ENCODE data around the gene HECTD1.

The HECTD1 gene

DNA sequence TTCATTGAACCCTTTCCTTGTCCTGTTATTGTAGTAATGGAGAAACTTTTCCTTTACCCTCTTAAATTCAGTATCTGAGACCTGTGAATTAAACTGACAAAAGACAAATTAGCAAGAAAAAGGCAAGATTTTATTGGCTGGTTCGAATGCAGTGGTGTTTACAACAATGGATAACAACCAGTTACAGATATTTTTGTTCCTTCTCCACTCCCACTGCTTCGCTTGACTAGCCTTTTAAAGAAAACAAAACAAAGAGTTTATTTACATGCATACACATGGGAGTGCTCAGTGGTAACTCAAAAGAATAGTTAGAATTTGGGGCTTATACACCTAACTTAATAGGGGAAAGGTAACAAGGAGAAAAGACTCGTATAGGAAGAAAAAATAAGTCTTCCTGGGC is 37.0 kb upstream of the HECTD1 start:
- TF ChIP-seq, protein P1, sequence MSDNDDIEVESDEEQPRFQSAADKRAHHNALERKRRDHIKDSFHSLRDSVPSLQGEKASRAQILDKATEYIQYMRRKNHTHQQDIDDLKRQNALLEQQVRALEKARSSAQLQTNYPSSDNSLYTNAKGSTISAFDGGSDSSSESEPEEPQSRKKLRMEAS (IDR thresholded peaks at IDR 0.05), result no peak
- TF ChIP-seq FOXM1 (IDR thresholded peaks at IDR 0.05; ENCODE audit: borderline replicate concordance, low read depth), result 0 out of 2 replicates have a peak, but pooled peaks have one; percentile 18

DNA sequence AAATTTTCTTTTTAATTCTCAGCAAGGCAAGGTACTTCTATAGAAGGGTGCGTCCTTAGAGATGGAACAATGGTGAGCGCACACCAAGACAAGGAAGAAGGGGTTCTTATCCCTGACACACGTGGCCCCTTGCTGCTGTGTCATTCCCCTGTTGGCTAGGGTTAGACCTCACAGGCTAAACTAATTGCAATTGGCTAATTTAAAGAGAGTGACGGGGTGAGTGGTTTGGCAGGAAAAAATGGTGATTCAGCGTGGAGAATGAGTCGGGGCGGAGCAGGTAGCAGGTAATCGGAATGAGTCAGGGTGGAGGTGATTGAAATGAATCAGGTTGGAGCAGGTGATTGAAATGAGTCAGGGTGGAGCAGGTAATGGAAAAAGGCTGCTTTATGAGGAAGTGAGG is 36.3 kb upstream of the HECTD1 start:
- TF ChIP-seq EP300 (IDR thresholded peaks at IDR 0.05; ENCODE audit: borderline replicate concordance), result peak; percentile 65; the same call in 1 of the 2 replicates
- no peak for TF ChIP-seq CEBPB (IDR thresholded peaks at IDR 0.05)
- no peak for TF ChIP-seq TAF1 (IDR thresholded peaks at IDR 0.05; ENCODE audit: low read depth)
- TF ChIP-seq, protein P2, sequence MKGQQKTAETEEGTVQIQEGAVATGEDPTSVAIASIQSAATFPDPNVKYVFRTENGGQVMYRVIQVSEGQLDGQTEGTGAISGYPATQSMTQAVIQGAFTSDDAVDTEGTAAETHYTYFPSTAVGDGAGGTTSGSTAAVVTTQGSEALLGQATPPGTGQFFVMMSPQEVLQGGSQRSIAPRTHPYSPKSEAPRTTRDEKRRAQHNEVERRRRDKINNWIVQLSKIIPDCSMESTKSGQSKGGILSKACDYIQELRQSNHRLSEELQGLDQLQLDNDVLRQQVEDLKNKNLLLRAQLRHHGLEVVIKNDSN (IDR thresholded peaks at IDR 0.05), result peak; percentile 59
- TF ChIP-seq FOXM1 (IDR thresholded peaks at IDR 0.05; ENCODE audit: borderline replicate concordance, low read depth), result peak; percentile 70; the same call in 1 of the 2 replicates
- TF ChIP-seq, protein P1 (IDR thresholded peaks at IDR 0.05), result peak; percentile 73; the same call in 1 of the 2 replicates
- TF ChIP-seq TCF12 (IDR thresholded peaks at IDR 0.05; ENCODE audit: low read depth), result peak; percentile 46

DNA sequence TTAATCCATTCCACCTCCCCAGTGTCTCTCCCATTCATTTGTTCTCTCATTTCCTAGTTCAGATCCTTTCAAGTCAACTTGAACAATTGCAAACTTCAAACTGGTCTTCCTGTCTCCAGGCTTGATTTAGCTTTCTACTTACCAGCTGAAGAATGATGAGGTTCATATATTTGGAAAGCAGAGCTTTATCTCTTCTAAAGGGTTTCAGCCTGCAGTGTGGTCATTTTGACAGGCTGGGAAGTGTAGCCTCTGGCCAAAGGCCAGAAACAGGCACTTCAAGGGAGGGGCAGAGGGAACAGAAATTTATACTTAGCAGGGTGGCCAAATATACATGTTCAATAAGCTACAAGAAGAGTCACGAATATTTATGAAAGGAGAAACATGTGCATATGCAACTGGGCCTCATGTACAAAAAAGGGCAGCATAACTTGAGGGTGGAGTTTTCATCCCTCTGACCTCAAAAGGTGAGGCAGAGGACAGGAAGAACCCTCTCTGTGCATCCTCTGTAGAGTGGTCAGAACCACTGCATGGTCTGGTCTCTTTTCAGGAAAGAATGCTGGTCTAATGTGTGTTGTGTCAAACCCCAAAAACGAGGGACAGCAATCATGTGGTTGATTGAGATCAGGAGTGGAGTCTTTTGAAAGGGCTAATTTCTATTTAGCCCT is 34.0 kb upstream of the HECTD1 start:
- peak; percentile 44; the same call in 1 of the 2 replicates for TF ChIP-seq NFIC (IDR thresholded peaks at IDR 0.05)
- no peak for TF ChIP-seq FOXM1 (IDR thresholded peaks at IDR 0.05; ENCODE audit: borderline replicate concordance, low read depth)

DNA sequence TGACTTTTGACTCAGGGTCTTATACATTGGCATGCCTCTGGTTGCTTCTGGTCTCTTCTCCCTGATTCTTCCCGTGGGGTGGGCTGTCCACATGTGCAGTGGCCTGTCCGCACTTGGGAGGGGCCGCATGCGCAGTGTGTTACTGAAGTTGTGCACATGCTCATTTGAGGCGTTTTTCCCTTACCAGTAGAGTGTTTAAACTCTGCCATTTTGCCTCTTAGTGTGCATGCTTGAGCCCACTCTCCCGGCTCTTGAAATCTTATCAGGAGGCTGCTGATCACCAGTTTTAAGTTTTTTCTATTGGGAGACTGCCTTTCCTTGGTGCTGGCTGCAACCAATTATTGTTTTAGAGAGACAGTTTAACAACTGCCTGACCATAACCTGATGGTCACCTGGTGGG is 32.1 kb upstream of the HECTD1 start:
- no peak for TF ChIP-seq TAF1 (IDR thresholded peaks at IDR 0.05; ENCODE audit: low read depth)
- TF ChIP-seq TEAD4 (IDR thresholded peaks at IDR 0.05), result no peak
- TF ChIP-seq EGR1 (IDR thresholded peaks at IDR 0.05), result no peak
- TF ChIP-seq CEBPB (IDR thresholded peaks at IDR 0.05), result no peak
- TF ChIP-seq, protein P2 (IDR thresholded peaks at IDR 0.05), result no peak
- no peak for TF ChIP-seq NFIC (IDR thresholded peaks at IDR 0.05)
- no peak for TF ChIP-seq YY1 (IDR thresholded peaks at IDR 0.05; ENCODE audit: low read depth)

DNA sequence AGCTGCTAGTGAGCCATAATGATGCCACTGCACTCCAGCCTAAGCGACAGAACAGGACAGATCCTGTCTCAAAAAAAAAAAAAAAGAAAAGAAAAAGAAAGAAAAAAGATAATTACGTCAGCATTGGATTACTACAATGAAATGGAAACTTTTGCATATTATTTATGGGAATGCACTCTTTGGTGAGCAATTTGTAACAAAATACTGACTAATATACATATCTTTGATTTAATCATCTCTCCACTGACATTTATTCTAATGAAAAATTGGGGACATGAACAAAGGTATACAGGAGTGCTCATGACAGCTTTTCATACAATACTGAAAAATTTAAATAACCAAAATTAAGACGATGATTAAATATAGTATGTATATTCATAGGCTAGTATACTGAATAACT is 27.9 kb upstream of the HECTD1 start:
- TF ChIP-seq, protein P1 (IDR thresholded peaks at IDR 0.05), result no peak
- TF ChIP-seq, protein P3, sequence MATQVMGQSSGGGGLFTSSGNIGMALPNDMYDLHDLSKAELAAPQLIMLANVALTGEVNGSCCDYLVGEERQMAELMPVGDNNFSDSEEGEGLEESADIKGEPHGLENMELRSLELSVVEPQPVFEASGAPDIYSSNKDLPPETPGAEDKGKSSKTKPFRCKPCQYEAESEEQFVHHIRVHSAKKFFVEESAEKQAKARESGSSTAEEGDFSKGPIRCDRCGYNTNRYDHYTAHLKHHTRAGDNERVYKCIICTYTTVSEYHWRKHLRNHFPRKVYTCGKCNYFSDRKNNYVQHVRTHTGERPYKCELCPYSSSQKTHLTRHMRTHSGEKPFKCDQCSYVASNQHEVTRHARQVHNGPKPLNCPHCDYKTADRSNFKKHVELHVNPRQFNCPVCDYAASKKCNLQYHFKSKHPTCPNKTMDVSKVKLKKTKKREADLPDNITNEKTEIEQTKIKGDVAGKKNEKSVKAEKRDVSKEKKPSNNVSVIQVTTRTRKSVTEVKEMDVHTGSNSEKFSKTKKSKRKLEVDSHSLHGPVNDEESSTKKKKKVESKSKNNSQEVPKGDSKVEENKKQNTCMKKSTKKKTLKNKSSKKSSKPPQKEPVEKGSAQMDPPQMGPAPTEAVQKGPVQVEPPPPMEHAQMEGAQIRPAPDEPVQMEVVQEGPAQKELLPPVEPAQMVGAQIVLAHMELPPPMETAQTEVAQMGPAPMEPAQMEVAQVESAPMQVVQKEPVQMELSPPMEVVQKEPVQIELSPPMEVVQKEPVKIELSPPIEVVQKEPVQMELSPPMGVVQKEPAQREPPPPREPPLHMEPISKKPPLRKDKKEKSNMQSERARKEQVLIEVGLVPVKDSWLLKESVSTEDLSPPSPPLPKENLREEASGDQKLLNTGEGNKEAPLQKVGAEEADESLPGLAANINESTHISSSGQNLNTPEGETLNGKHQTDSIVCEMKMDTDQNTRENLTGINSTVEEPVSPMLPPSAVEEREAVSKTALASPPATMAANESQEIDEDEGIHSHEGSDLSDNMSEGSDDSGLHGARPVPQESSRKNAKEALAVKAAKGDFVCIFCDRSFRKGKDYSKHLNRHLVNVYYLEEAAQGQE (IDR thresholded peaks at IDR 0.05; ENCODE audit: low read depth), result no peak
- no peak for TF ChIP-seq CEBPB (IDR thresholded peaks at IDR 0.05)
- no peak for TF ChIP-seq EGR1 (IDR thresholded peaks at IDR 0.05)
- TF ChIP-seq CREB1 (IDR thresholded peaks at IDR 0.05; ENCODE audit: low read depth), result no peak
- TF ChIP-seq YY1 (IDR thresholded peaks at IDR 0.05; ENCODE audit: low read depth), result no peak
- no peak for TF ChIP-seq NFIC (IDR thresholded peaks at IDR 0.05)
- no peak for TF ChIP-seq TCF12 (IDR thresholded peaks at IDR 0.05; ENCODE audit: low read depth)
- no peak for TF ChIP-seq TEAD4 (IDR thresholded peaks at IDR 0.05)
- no peak for TF ChIP-seq ZBTB7A (IDR thresholded peaks at IDR 0.05; ENCODE audit: low read depth)
- TF ChIP-seq, protein P2 (IDR thresholded peaks at IDR 0.05), result no peak
- TF ChIP-seq TAF1 (IDR thresholded peaks at IDR 0.05; ENCODE audit: low read depth), result no peak
- no peak for TF ChIP-seq RAD21 (IDR thresholded peaks at IDR 0.05; ENCODE audit: low read depth)
- no peak for TF ChIP-seq EP300 (IDR thresholded peaks at IDR 0.05; ENCODE audit: borderline replicate concordance)
- TF ChIP-seq FOXM1 (IDR thresholded peaks at IDR 0.05; ENCODE audit: borderline replicate concordance, low read depth), result no peak

DNA sequence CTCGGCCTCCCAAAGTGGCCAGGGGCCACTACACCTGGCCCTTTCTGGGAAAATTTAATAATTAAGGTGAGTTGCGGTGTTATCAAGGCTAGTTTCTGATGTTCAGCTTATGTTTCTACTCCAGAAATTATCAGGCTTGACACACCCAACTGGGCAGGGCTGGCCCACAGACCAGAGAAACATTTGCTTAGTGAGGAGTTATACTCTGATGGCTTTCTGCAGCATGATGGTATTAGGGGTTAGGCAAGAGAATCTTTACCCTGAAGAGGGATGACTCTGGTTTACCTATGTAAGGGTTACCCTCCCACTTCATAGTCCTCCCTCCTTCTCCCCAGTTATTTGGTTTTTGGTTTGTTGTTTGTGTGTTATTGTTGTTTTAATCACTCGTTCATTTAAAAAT is 24.5 kb upstream of the HECTD1 start:
- TF ChIP-seq EP300 (IDR thresholded peaks at IDR 0.05; ENCODE audit: borderline replicate concordance), result no peak
- no peak for TF ChIP-seq EGR1 (IDR thresholded peaks at IDR 0.05)
- no peak for TF ChIP-seq CEBPB (IDR thresholded peaks at IDR 0.05)
- no peak for TF ChIP-seq NFIC (IDR thresholded peaks at IDR 0.05)
- TF ChIP-seq, protein P2 (IDR thresholded peaks at IDR 0.05), result no peak
- no peak for TF ChIP-seq RAD21 (IDR thresholded peaks at IDR 0.05; ENCODE audit: low read depth)
- TF ChIP-seq TAF1 (IDR thresholded peaks at IDR 0.05; ENCODE audit: low read depth), result no peak
- TF ChIP-seq ZBTB7A (IDR thresholded peaks at IDR 0.05; ENCODE audit: low read depth), result no peak
- no peak for TF ChIP-seq YY1 (IDR thresholded peaks at IDR 0.05; ENCODE audit: low read depth)
- no peak for TF ChIP-seq TCF12 (IDR thresholded peaks at IDR 0.05; ENCODE audit: low read depth)
- no peak for TF ChIP-seq TEAD4 (IDR thresholded peaks at IDR 0.05)
- no peak for TF ChIP-seq CREB1 (IDR thresholded peaks at IDR 0.05; ENCODE audit: low read depth)
- no peak for TF ChIP-seq FOXM1 (IDR thresholded peaks at IDR 0.05; ENCODE audit: borderline replicate concordance, low read depth)
- TF ChIP-seq, protein P1 (IDR thresholded peaks at IDR 0.05), result no peak
- TF ChIP-seq, protein P3 (IDR thresholded peaks at IDR 0.05; ENCODE audit: low read depth), result no peak
